Measurements from ENCODE around the gene DRD1. TPM values are rescaled to one million over a fixed set of nuclear protein-coding genes. Genes with fewer than 3 reads are reported as not detected.
"Not testable (repeated sequence)": the region's sequence is repeated elsewhere in the genome, so short reads cannot be mapped to it uniquely, and the experiment has no call there.

DRD1 gene
- total RNA-seq, 2 donors from 2014 or later, result not detected

DNA sequence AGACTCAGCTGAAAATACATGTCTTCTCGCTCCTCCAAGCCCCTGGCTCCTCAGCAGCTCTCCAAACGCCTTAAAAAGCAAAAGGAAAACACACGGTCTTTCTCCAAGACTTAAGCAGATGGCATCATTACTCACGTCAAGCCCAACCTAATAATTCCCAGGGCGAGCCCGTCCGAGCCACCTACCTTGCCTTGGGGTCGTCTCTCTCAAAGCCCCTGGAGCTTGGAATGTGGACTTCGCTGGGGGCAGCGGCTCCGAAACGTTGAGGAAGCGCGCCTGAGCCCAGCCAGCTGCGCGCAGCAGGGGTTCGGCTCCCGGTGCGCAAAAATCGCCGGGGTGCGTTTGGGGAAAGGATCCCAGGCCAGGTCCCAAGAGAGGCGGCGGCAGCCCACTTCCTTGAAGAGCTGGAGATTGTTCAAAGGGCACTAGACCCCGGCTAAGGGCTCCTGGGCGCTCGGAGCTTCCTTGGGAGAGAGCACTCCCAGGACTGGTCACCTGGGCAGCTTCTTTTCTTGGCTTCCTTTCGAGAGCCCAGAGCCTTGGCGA is 395 bp downstream of the DRD1 start:
- no peak for DNase-seq

DNA sequence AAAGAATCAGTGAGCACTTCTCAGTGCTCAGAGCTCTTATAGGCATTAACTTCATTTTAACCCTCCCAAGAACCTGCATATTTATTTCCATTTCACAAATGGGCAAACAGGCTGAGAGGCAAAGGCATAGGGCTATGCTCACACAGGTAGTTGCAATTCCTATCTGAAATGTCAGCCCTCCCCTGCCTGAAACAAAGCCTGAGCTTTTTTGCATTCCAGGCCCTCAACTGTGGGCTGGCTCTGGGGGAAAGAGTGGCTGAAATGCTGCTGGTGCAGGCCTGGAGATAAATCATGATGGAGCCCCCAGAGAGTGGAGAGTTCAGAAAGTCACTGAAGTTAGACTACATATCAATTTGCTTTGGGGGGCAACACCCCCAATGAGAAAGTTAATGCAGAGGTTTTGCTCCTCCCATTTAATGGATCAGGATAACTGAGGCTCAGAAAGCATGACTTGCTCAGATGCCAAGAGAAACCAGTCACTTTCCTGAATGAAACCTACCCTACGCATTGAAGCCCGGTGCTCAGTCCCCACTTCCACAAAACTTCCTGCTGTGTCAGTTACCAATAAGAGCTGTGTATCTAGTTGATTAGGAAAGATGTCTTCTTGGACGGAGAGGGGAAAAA is 5.6 kb downstream of the DRD1 start:
- Mint-ChIP-seq H3K4me3 (no peak overlapping the region), H3K36me3 (ENCODE audit: insufficient read depth in 2 of 2) (no peaks in the 10 kb centered on the region), H3K27ac (no peak overlapping the region), H3K9me3 (no peaks in the 10 kb centered on the region), H3K27me3 (ENCODE audit: low read depth) (peaks cover 71% of the 10 kb centered on the region), H3K4me1 (ENCODE audit: low read depth) (no peaks in the 10 kb centered on the region)
- DNase-seq (no peak), ATAC-seq (replicated peaks in 1 of 2) (no peak)

More for the DNA sequence above, 395 bp downstream of the DRD1 start:
- H3K27me3 Mint-ChIP-seq (ENCODE audit: low read depth), result peaks cover 67% of the 10 kb centered on the region
- H3K36me3 Mint-ChIP-seq (ENCODE audit: insufficient read depth in 2 of 2), result no peaks in the 10 kb centered on the region
- peaks cover 8% of the 10 kb centered on the region for H3K4me1 Mint-ChIP-seq (ENCODE audit: low read depth)
- H3K4me3 Mint-ChIP-seq, result peak overlapping the region; percentile 36 to 40
- no peaks in the 10 kb centered on the region for H3K9me3 Mint-ChIP-seq
- H3K27ac Mint-ChIP-seq, result no peak overlapping the region
- ATAC-seq (replicated peaks in 1 of 2), result no peak

DNA sequence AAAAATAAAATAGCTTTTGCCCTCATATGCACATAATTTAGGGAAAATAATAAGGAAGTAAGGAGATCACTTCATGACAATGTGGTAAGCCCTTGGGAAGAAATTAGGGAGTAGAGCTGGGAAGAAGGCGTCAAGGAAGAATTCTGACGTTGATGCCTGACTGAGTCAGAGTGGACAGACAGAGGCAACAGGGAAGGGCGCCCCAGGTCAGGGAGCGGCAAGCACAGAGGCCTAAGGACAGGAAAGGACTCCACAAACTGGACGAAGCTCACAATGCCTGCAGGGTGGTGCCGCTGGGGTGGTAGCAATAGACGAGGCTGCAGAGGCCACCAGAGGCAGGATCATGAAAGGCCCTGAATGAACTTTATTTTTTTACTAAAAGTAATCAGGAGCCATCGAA is 7.6 kb downstream of the DRD1 start:
- H3K27me3 Mint-ChIP-seq (ENCODE audit: low read depth), result peaks cover 56% of the 10 kb centered on the region
- H3K27ac Mint-ChIP-seq, result no peak overlapping the region
- H3K36me3 Mint-ChIP-seq (ENCODE audit: insufficient read depth in 2 of 2), result no peaks in the 10 kb centered on the region

DNA sequence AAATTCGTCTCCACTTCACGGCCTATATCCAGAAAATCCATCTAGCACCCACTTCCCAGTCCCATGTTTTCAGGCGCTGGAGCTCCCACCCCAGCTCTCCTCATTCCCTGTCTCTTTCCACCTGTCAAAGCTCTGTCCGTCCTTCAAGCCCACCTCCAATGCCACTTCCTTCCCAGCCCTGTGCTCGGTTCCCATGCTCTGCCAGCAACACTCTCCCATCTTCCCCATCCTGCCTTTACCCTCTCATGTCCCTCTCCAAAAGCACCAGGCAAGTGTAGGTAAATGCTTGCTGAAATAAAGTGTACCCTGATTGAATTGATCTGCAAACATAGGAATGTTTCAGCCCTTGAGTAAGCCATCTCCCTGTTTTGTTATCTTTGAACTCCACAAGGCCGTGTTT is 9.2 kb downstream of the DRD1 start:
- H3K9me3 Mint-ChIP-seq, result no peaks in the 10 kb centered on the region
- no peak overlapping the region for H3K27ac Mint-ChIP-seq
- H3K4me1 Mint-ChIP-seq (ENCODE audit: low read depth), result no peaks in the 10 kb centered on the region
- DNase-seq (no peak), ATAC-seq (replicated peaks in 1 of 2) (no peak)
- no peak overlapping the region for H3K4me3 Mint-ChIP-seq
- H3K27me3 Mint-ChIP-seq (ENCODE audit: low read depth), result peaks cover 49% of the 10 kb centered on the region
- no peaks in the 10 kb centered on the region for H3K36me3 Mint-ChIP-seq (ENCODE audit: insufficient read depth in 2 of 2)

More for the DNA sequence above, 7.6 kb downstream of the DRD1 start:
- Mint-ChIP-seq H3K9me3 (no peaks in the 10 kb centered on the region), H3K4me1 (ENCODE audit: low read depth) (no peaks in the 10 kb centered on the region), H3K4me3 (no peak overlapping the region)
- DNase-seq (no peak), ATAC-seq (replicated peaks in 1 of 2) (no peak)

DNA sequence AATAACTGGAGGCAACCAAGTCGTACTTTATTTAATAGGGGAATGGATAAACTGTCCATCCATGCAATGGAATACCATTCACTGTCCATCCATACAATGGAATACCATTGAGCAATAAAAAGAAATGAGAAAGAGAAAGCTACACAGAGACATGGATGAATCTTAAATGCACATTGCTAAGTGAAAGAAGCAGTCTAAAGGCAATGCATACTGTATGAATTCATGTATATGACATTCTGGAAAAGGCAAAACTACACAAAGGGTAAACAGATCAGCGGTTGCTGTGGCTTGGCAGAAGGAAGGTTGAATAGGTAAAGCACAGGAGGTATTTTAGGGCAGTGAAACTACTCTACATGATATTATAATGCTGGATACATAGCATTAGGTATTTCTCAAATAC is 16.2 kb downstream of the DRD1 start:
- peaks cover 0 to 4% of the 10 kb centered on the region in 2 donors for H3K9me3 Mint-ChIP-seq
- no peaks in the 10 kb centered on the region for H3K36me3 Mint-ChIP-seq (ENCODE audit: insufficient read depth in 2 of 2)

DNA sequence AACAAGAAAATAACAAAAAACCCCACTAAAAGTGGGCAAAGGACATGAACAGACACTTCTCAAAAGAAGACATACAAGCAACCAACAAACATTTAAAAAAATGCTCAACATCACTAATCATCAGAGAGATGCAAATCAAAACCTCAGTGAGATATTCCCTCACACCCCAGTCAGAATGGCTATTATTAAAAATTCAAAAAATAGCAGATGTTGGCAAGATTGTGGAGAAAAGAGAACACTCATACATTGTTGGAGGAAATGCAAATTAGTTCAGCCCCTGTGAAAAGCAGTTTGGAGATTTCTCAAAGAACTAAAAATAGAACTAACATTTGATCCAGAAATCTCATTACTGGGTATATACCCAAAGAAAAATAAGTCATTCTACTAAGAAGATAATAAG is 19.4 kb downstream of the DRD1 start:
- not testable (repeated sequence) for H3K36me3 Mint-ChIP-seq (ENCODE audit: insufficient read depth in 2 of 2); DNase-seq; H3K4me3 Mint-ChIP-seq; ATAC-seq (replicated peaks in 1 of 2); H3K27ac Mint-ChIP-seq; H3K4me1 Mint-ChIP-seq (ENCODE audit: low read depth); H3K9me3 Mint-ChIP-seq
- peaks cover 45% of the 10 kb centered on the region for H3K27me3 Mint-ChIP-seq (ENCODE audit: low read depth)

More for the DNA sequence above, 16.2 kb downstream of the DRD1 start:
- no peak overlapping the region for H3K27ac Mint-ChIP-seq
- ATAC-seq (replicated peaks in 1 of 2) (no peak), DNase-seq (no peak)
- peaks cover 41% of the 10 kb centered on the region for H3K27me3 Mint-ChIP-seq (ENCODE audit: low read depth)
- H3K4me3 Mint-ChIP-seq, result no peak overlapping the region
- H3K4me1 Mint-ChIP-seq (ENCODE audit: low read depth), result no peaks in the 10 kb centered on the region

DNA sequence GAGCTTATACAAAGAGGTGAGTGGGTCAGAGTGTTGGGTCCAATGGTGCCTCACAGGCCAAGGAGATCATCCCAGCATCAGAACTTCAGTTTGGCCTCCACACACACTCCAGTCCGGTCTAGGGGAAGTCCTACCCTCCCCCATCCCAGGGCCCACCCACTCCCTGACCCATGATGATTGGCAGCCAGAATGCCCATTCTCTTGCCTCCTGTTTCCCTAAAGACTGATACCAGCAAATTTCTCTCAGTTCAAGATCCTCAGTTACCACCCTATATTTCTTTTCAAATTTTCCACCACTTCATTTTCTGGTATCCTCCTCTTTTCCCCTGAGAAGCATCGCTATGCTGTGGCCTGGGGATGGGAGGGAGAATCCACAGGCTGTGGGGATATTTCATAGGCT is 21.9 kb downstream of the DRD1 start:
- no peak for DNase-seq
- peaks cover 0 to 2% of the 10 kb centered on the region in 2 donors for H3K36me3 Mint-ChIP-seq (ENCODE audit: insufficient read depth in 2 of 2)
- H3K27ac Mint-ChIP-seq, result no peak overlapping the region
- H3K4me1 Mint-ChIP-seq (ENCODE audit: low read depth), result no peaks in the 10 kb centered on the region
- peaks cover 50% of the 10 kb centered on the region for H3K27me3 Mint-ChIP-seq (ENCODE audit: low read depth)
- peaks cover 0 to 5% of the 10 kb centered on the region in 2 donors for H3K9me3 Mint-ChIP-seq
- no peak for ATAC-seq (replicated peaks in 1 of 2)
- H3K4me3 Mint-ChIP-seq, result no peak overlapping the region

DNA sequence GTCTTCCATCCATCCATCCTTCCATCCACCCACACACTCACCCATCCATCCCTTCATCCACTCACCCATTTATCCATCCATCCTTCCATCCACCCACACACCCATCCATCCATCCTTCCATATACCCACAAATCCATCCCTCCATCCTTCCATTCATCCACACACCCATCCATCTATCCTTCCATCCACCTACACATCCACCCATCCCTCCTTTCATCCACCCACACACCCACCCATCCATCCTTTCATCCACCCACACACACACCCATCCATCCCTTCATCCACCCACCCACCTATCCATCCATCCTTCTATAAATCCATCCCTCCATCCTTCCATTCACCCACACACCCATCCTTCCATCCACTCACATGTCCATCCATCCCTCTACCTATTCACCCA is 23.6 kb downstream of the DRD1 start:
- Mint-ChIP-seq H3K27ac (no peak overlapping the region), H3K27me3 (ENCODE audit: low read depth) (peaks cover 58% of the 10 kb centered on the region)

DNA sequence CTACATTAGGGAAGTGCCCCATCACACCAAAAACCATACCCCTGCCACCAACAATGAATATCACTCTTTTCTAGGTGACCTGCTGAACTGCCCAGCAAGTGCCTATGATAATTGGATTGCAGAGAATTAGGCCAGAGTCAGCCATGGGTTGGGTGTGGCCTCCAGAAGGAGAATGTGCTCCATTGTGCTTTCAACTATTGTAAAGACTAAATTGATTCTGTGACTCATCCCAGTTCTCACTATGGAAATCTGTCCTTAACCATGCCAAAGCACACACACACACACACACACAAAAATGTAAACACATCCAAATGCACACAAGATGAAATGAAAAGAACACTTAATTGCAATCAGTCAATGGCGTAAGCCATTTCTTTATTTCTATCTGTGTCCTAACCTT is 25.7 kb downstream of the DRD1 start:
- ATAC-seq (replicated peaks in 1 of 2), result no peak
- H3K27me3 Mint-ChIP-seq (ENCODE audit: low read depth), result peaks cover 47% of the 10 kb centered on the region
- no peak for DNase-seq
- H3K27ac Mint-ChIP-seq, result no peak overlapping the region
- no peak overlapping the region for H3K4me3 Mint-ChIP-seq
- peaks cover 0 to 5% of the 10 kb centered on the region in 2 donors for H3K36me3 Mint-ChIP-seq (ENCODE audit: insufficient read depth in 2 of 2)
- H3K4me1 Mint-ChIP-seq (ENCODE audit: low read depth), result no peaks in the 10 kb centered on the region
- H3K9me3 Mint-ChIP-seq, result peaks cover 4 to 10% of the 10 kb centered on the region in 2 donors

More for the DNA sequence above, 23.6 kb downstream of the DRD1 start:
- Mint-ChIP-seq H3K9me3 (peaks cover 4 to 7% of the 10 kb centered on the region in 2 donors), H3K36me3 (ENCODE audit: insufficient read depth in 2 of 2) (peaks cover 0 to 2% of the 10 kb centered on the region in 2 donors), H3K4me1 (ENCODE audit: low read depth) (no peaks in the 10 kb centered on the region), H3K4me3 (no peak overlapping the region)
- ATAC-seq (replicated peaks in 1 of 2) (no peak), DNase-seq (no peak)

DNA sequence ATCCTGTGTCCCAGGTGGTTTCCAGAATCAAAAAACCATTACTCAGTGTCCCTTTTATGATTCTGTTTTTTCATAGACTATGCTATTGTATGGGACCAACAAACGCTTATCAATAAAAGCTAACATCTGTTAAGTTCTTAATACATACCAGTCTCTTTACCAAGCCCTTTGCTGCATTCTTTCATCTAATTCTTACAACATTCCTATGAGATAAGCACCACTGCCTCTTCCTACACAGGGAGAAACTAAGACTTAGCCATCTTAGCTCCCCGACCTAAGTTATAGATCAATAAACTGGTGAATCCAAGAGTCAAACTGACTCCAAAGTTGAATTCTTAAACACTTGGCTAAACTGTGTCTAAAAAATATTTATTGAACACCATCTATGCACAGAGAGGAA is 26.6 kb downstream of the DRD1 start:
- Mint-ChIP-seq H3K27me3 (ENCODE audit: low read depth) (peaks cover 40% of the 10 kb centered on the region), H3K4me3 (no peak overlapping the region), H3K27ac (no peak overlapping the region), H3K4me1 (ENCODE audit: low read depth) (no peaks in the 10 kb centered on the region), H3K9me3 (peaks cover 4 to 9% of the 10 kb centered on the region in 2 donors), H3K36me3 (ENCODE audit: insufficient read depth in 2 of 2) (peaks cover 0 to 3% of the 10 kb centered on the region in 2 donors)
- ATAC-seq (replicated peaks in 1 of 2) (no peak), DNase-seq (no peak)

DNA sequence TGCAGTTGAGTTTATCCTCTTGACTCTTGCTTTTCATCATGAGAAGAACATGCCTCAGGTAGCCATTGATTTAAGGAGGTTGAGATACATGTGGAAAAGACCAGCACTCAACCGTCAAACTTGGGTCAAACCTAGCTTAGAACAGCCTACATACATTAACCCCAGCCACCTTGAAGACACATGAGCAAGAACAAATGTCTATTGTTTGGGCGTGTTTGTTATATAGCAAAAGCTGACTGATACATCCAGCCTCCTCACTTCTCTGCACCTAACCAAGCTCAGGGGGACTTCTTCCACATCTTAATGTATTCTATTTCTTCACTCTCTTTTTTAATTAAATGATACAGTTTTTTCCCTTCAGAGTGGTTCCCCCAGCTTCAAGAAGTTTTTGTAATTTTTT is 28.7 kb downstream of the DRD1 start:
- H3K4me1 Mint-ChIP-seq (ENCODE audit: low read depth), result no peaks in the 10 kb centered on the region
- no peak for ATAC-seq (replicated peaks in 1 of 2)

DNA sequence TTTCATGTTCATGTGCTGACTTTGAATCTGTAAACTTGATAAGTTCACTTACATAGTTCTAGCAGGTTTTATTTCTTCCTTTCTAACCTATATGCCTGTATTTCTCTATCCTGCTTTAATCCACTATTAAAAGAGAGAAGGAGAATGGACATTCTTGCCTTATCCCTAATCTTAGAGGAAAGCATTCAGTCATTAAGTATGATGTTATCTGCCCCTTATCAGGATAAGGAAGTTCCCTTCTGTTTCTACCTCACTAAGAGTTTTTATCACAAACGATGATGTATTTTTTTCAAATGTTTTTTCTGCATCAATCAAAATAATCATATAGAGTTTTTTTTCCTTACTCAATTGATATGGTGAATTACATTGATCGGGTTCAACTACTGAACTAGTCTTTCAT is 33.1 kb downstream of the DRD1 start:
- no peak overlapping the region for H3K4me3 Mint-ChIP-seq

More for the DNA sequence above, 28.7 kb downstream of the DRD1 start:
- Mint-ChIP-seq H3K4me3 (no peak overlapping the region), H3K36me3 (ENCODE audit: insufficient read depth in 2 of 2) (peaks cover 0 to 3% of the 10 kb centered on the region in 2 donors), H3K27me3 (ENCODE audit: low read depth) (peaks cover 30% of the 10 kb centered on the region), H3K27ac (no peak overlapping the region), H3K9me3 (peaks cover 4 to 7% of the 10 kb centered on the region in 2 donors)
- DNase-seq, result no peak

DNA sequence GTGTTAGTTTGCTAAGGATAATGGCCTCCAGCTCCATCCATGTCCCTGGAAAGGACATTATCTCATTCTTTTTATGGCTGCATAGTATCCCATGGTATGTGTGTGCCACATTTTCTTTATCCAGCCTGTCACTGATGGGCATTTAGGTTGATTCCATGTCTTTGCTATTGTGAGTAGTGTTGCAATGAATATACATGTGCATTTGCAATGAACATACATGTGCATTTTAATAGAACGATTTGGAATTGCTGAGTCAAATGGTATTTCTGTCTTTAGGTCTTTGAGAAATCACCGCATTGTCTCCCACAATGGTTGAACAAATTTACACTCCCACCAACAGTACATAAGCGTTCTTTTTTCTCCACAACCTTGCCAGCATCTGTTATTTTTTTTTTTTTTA is 37.7 kb downstream of the DRD1 start:
- Mint-ChIP-seq H3K36me3 (ENCODE audit: insufficient read depth in 2 of 2) (no peaks in the 10 kb centered on the region), H3K4me3 (no peak overlapping the region), H3K9me3 (no peaks in the 10 kb centered on the region), H3K27ac (no peak overlapping the region), H3K4me1 (ENCODE audit: low read depth) (no peaks in the 10 kb centered on the region), H3K27me3 (ENCODE audit: low read depth) (peaks cover 8% of the 10 kb centered on the region)
- ATAC-seq (replicated peaks in 1 of 2), result no peak
- DNase-seq, result no peak

More for the DNA sequence above, 33.1 kb downstream of the DRD1 start:
- no peak for ATAC-seq (replicated peaks in 1 of 2)
- H3K36me3 Mint-ChIP-seq (ENCODE audit: insufficient read depth in 2 of 2), result peaks cover 0 to 3% of the 10 kb centered on the region in 2 donors
- H3K27me3 Mint-ChIP-seq (ENCODE audit: low read depth), result peaks cover 21% of the 10 kb centered on the region
- no peak overlapping the region for H3K27ac Mint-ChIP-seq
- no peaks in the 10 kb centered on the region for H3K4me1 Mint-ChIP-seq (ENCODE audit: low read depth)
- no peak for DNase-seq
- H3K9me3 Mint-ChIP-seq, result peaks cover 4 to 5% of the 10 kb centered on the region in 2 donors

All from activated T-cell treated with anti-CD3 and anti-CD28 coated beads, Interleukin-2, amount 50 U/mL, for 72 hours (primary cell).